Astrocyte (in vitro differentiated cells and primary cell): ENCODE measurements around the gene EIF2AK2. TPM values are rescaled to one million over a fixed set of nuclear protein-coding genes. Genes with fewer than 3 reads are reported as not detected.

ENCODE experiments used
- DNase-seq: peaks from one replicate; pipeline ENCODE4 v3.0.0-alpha.2; 2010; ENCODE audit warnings: low read depth
- FAIRE-seq: peaks from 2 replicates; lab custom pipeline; 2011; peaks lifted over from hg19 to GRCh38; lab: Jason Lieb, UNC
- H2AFZ ChIP-seq: 2 replicates; pipeline ENCODE4 v1.6.0; 2012; ENCODE audit warnings: low read depth, low read length, inconsistent platforms
- H3K27ac ChIP-seq: 2 replicates; pipeline ENCODE4 v1.5.1; 2011; ENCODE audit warnings: low read depth, low read length, inconsistent platforms
- H3K27me3 ChIP-seq: 2 replicates; pipeline ENCODE4 v1.6.0; 2011; ENCODE audit warnings: low read length, inconsistent platforms; ENCODE audit not compliant: insufficient read depth
- H3K36me3 ChIP-seq: 2 replicates; pipeline ENCODE4 v1.5.1; 2011; ENCODE audit warnings: low read length, inconsistent platforms; ENCODE audit not compliant: insufficient read depth
- H3K4me1 ChIP-seq: 2 replicates; pipeline ENCODE4 v1.5.1; 2011; ENCODE audit warnings: low read length, inconsistent platforms; ENCODE audit not compliant: insufficient read depth
- H3K4me2 ChIP-seq: 2 replicates; pipeline ENCODE4 v1.6.0; 2012; ENCODE audit warnings: low read length, inconsistent platforms
- H3K4me3 ChIP-seq: 2 replicates; pipeline ENCODE4 v1.5.1; 2011; ENCODE audit warnings: low read depth, mild to moderate bottlenecking, low read length, inconsistent platforms; ENCODE audit not compliant: insufficient read depth
- H3K79me2 ChIP-seq: 2 replicates; pipeline ENCODE4 v1.6.0; 2012; ENCODE audit warnings: mild to moderate bottlenecking, low read length, inconsistent platforms; ENCODE audit not compliant: insufficient read depth
- H3K9ac ChIP-seq: 2 replicates; pipeline ENCODE4 v1.6.0; 2012; ENCODE audit warnings: mild to moderate bottlenecking, low read length, inconsistent platforms
- H3K9me3 ChIP-seq: 2 replicates; pipeline ENCODE4 v1.5.1; 2012; ENCODE audit warnings: low read depth, mild to moderate bottlenecking, low read length, inconsistent platforms; ENCODE audit not compliant: insufficient read depth
- H4K20me1 ChIP-seq: 2 replicates; pipeline ENCODE4 v1.6.0; 2012; ENCODE audit warnings: low read length, inconsistent platforms; ENCODE audit not compliant: insufficient read depth
- H3K27ac Mint-ChIP-seq: one replicate; pipeline ENCODE4 v1.8.0; 2021; ENCODE audit warnings: mild to moderate bottlenecking, mixed read lengths; ENCODE audit not compliant: unreplicated experiment
- H3K27me3 Mint-ChIP-seq: one replicate; pipeline ENCODE4 v1.8.0; 2021; ENCODE audit warnings: low read depth, mixed read lengths; ENCODE audit not compliant: unreplicated experiment
- H3K36me3 Mint-ChIP-seq: one replicate; pipeline ENCODE4 v1.8.0; 2021; ENCODE audit warnings: low read depth, mixed read lengths; ENCODE audit not compliant: unreplicated experiment
- H3K4me1 Mint-ChIP-seq: one replicate; pipeline ENCODE4 v1.8.0; 2021; ENCODE audit warnings: low read depth, mixed read lengths; ENCODE audit not compliant: unreplicated experiment
- H3K4me3 Mint-ChIP-seq: one replicate; pipeline ENCODE4 v1.8.0; 2021; ENCODE audit warnings: mild to moderate bottlenecking, moderate library complexity, mixed read lengths; ENCODE audit not compliant: unreplicated experiment
- H3K9me3 Mint-ChIP-seq: one replicate; pipeline ENCODE4 v1.8.0; 2021; ENCODE audit warnings: mild to moderate bottlenecking, mixed read lengths; ENCODE audit not compliant: unreplicated experiment
- CTCF ChIP-seq: IDR thresholded peaks from 2 replicates; pipeline ENCODE4 v1.5.1; 2011; ENCODE audit warnings: low read depth, mild to moderate bottlenecking, inconsistent platforms, low read length, moderate library complexity; ENCODE audit not compliant: insufficient read depth
- EZH2 ChIP-seq: IDR thresholded peaks from 2 replicates; pipeline ENCODE4 v1.6.1; 2012; ENCODE audit warnings: mild to moderate bottlenecking, low read length, inconsistent platforms; ENCODE audit not compliant: insufficient read depth
- total RNA-seq: library from RNA; stranded (reverse); gene quantifications from 2 replicates; pipeline ENCODE4 v1.2.1, GENCODE V29; 2021

EIF2AK2 gene
- total RNA-seq, 1 donor from 2014 or later: 147 TPM

GRCh38 chr2:37181726-37182684, 25.2 kb upstream of the EIF2AK2 start:
- Histone ChIP-seq H3K9me3 (no peaks in the 10 kb centered on the region), H3K79me2 (no peaks in the 10 kb centered on the region), H4K20me1 (no peaks in the 10 kb centered on the region), H3K9ac (no peak overlapping the region), H3K27ac (no peak overlapping the region), H3K27me3 (peaks cover 3% of the 10 kb centered on the region), H3K4me1 (no peaks in the 10 kb centered on the region), H3K4me3 (no peak overlapping the region), H2AFZ (no peak overlapping the region), H3K36me3 (no peaks in the 10 kb centered on the region), H3K4me2 (peak overlapping the region; percentile 25)
- no peaks in the 10 kb centered on the region for H3K36me3 Mint-ChIP-seq
- FAIRE-seq: no peak
- peaks cover 1% of the 10 kb centered on the region for H3K9me3 Mint-ChIP-seq
- H3K27me3 Mint-ChIP-seq: peaks cover 6% of the 10 kb centered on the region
- DNase-seq: peak; percentile 92
- peaks cover 8% of the 10 kb centered on the region for H3K4me1 Mint-ChIP-seq
- TF ChIP-seq EZH2: no peak
- no peak overlapping the region for H3K4me3 Mint-ChIP-seq
- H3K27ac Mint-ChIP-seq: peak overlapping the region; percentile 16

GRCh38 chr2:37180640-37181039, 23.9 kb upstream of the EIF2AK2 start:
- no peak overlapping the region for H3K27ac Mint-ChIP-seq
- Histone ChIP-seq H3K4me2 (no peak overlapping the region), H3K79me2 (no peaks in the 10 kb centered on the region), H3K9me3 (no peaks in the 10 kb centered on the region), H4K20me1 (no peaks in the 10 kb centered on the region), H3K36me3 (no peaks in the 10 kb centered on the region), H3K9ac (no peak overlapping the region), H3K4me3 (no peak overlapping the region), H3K4me1 (no peaks in the 10 kb centered on the region), H3K27ac (no peak overlapping the region), H2AFZ (no peak overlapping the region), H3K27me3 (peaks cover 3% of the 10 kb centered on the region)
- peaks cover 8% of the 10 kb centered on the region for H3K4me1 Mint-ChIP-seq
- H3K4me3 Mint-ChIP-seq: no peak overlapping the region
- H3K36me3 Mint-ChIP-seq: no peaks in the 10 kb centered on the region
- TF ChIP-seq EZH2: no peak
- TF ChIP-seq CTCF: no peak
- no peak for DNase-seq
- H3K9me3 Mint-ChIP-seq: peaks cover 1% of the 10 kb centered on the region
- H3K27me3 Mint-ChIP-seq: no peaks in the 10 kb centered on the region
- no peak for FAIRE-seq

GRCh38 chr2:37180006-37180639, 23.3 kb upstream of the EIF2AK2 start:
- Histone ChIP-seq H4K20me1 (no peaks in the 10 kb centered on the region), H3K27me3 (peaks cover 3% of the 10 kb centered on the region), H3K4me1 (no peaks in the 10 kb centered on the region), H2AFZ (no peak overlapping the region), H3K27ac (no peak overlapping the region), H3K4me3 (no peak overlapping the region), H3K79me2 (no peaks in the 10 kb centered on the region), H3K4me2 (no peak overlapping the region), H3K9me3 (no peaks in the 10 kb centered on the region), H3K36me3 (no peaks in the 10 kb centered on the region), H3K9ac (no peak overlapping the region)
- no peaks in the 10 kb centered on the region for H3K27me3 Mint-ChIP-seq
- H3K27ac Mint-ChIP-seq: no peak overlapping the region
- H3K4me3 Mint-ChIP-seq: no peak overlapping the region
- peaks cover 1% of the 10 kb centered on the region for H3K9me3 Mint-ChIP-seq
- peaks cover 8% of the 10 kb centered on the region for H3K4me1 Mint-ChIP-seq
- DNase-seq: no peak
- H3K36me3 Mint-ChIP-seq: no peaks in the 10 kb centered on the region
- no peak for FAIRE-seq
- TF ChIP-seq EZH2: no peak
- no peak for TF ChIP-seq CTCF
